GM12891 (cell line): ENCODE data around the gene SLC45A1.

Source experiments
- PAX5 ChIP-seq: IDR thresholded peaks from 2 replicates; pipeline ENCODE4 v1.6.1; 2011; ENCODE audit warnings: low read length, moderate library complexity, mild to moderate bottlenecking; ENCODE audit not compliant: insufficient read depth, severe bottlenecking
- POLR2A ChIP-seq: IDR thresholded peaks from 2 replicates; pipeline ENCODE4 v1.6.1; 2011; ENCODE audit warnings: low read depth, low read length, control low read depth
- POLR2AphosphoS5 ChIP-seq: IDR thresholded peaks from 2 replicates; pipeline ENCODE4 v1.6.1; 2011; ENCODE audit warnings: low read depth, low read length, control low read depth
- POU2F2 ChIP-seq: IDR thresholded peaks from 2 replicates; pipeline ENCODE4 v1.6.1; 2011; ENCODE audit warnings: low read depth, mild to moderate bottlenecking, control low read depth, low read length, moderate library complexity
- SPI1 ChIP-seq: IDR thresholded peaks from 2 replicates; pipeline ENCODE4 v1.6.1; 2011; ENCODE audit warnings: low read depth, low read length, control low read depth
- TAF1 ChIP-seq: IDR thresholded peaks from 2 replicates; pipeline ENCODE4 v1.6.1; 2011; ENCODE audit warnings: low read depth, low read length, control low read depth

DNA sequence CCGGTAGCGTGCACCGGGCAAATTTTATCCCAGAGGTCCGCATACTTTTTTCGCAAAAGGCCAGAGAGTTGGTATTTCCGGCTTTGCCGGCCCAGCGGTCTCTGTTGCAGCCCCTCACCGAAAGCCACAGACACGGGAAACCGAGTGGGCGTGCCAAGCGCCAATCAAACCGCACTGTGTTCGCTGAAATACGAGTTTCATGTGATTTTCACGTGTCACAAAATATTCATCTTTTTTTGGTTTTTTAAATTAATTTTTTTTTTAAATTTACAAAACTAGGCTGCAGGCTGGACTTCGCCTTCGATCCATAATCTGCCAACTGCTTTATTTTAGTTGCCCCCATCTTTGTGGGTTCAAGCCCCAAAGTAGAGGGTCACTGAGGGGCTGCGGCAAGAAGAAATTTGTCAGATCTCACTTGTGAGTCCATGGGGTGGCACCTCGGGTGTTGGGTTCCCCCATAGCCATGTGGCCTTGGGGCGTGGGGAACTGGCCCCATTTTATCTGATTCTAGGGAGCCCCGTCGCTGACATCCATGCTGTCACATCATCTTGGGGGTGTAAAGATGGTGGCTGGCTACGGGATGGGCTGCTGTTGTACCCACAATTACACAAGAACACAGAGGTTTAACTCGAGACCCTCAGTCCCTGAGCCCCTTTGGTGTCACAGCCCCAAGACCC lies 20.8 kb downstream of the SLC45A1 start:
- TF ChIP-seq SPI1 (no peak), POLR2A (no peak), POLR2AphosphoS5 (no peak), POU2F2 (no peak), TAF1 (no peak), PAX5 (no peak)
